OCI-LY3 (cell line): ENCODE data around the gene LRBA.

Experiments
- H2AFZ ChIP-seq: fragments of 200-600, 300-600 bp; shearing (Covaris generic); 2 replicates; pipeline ENCODE4 v1.6.0; 2014; ENCODE audit warnings: antibody characterized with exemption, low read depth, low read length
- H3K27ac ChIP-seq: fragments of 200-600, 300-600 bp; sonication (generic); 2 replicates; pipeline ENCODE4 v1.5.1; 2014; ENCODE audit warnings: mild to moderate bottlenecking, low read length, moderate library complexity, mixed read lengths
- H3K27me3 ChIP-seq: fragments of 200-600, 300-600 bp; sonication (generic); 2 replicates; pipeline ENCODE4 v1.6.1; 2014; ENCODE audit warnings: low read depth, low read length, mixed read lengths
- H3K36me3 ChIP-seq: fragments of 200-600, 300-600 bp; sonication (generic); replicated peaks from 2 replicates; pipeline ENCODE3; 2014; ENCODE audit warnings: low read depth, low read length, mixed read lengths
- H3K4me1 ChIP-seq: fragments of 300-600, 200-600 bp; sonication (generic); 2 replicates; pipeline ENCODE4 v1.6.1; 2014; ENCODE audit warnings: low read length, mixed read lengths
- H3K4me2 ChIP-seq: fragments of 200-600, 300-600 bp; sonication (generic); 2 replicates; pipeline ENCODE4 v1.6.1; 2014; ENCODE audit warnings: low read length, mixed read lengths
- H3K4me3 ChIP-seq: fragments of 300-600, 200-600 bp; sonication (generic); 2 replicates; pipeline ENCODE4 v1.5.1; 2014; ENCODE audit warnings: antibody characterized with exemption, mild to moderate bottlenecking, low read length, moderate library complexity
- H3K79me2 ChIP-seq: fragments of 300-600, 200-600 bp; shearing (Covaris generic); 2 replicates; pipeline ENCODE4 v1.6.1; 2014; ENCODE audit warnings: mild to moderate bottlenecking, low read length, mixed read lengths
- H3K9ac ChIP-seq: fragments of 300-600, 200-600 bp; shearing (Covaris generic); 2 replicates; pipeline ENCODE4 v1.6.0; 2014; ENCODE audit warnings: mild to moderate bottlenecking, low read length, moderate library complexity
- H3K9me3 ChIP-seq: fragments of 200-600, 300-600 bp; shearing (Covaris generic); 2 replicates; pipeline ENCODE4 v1.6.1; 2014; ENCODE audit warnings: low read length, mixed read lengths; ENCODE audit not compliant: insufficient read depth
- H4K20me1 ChIP-seq: fragments of 200-600, 300-600 bp; sonication (generic); 2 replicates; pipeline ENCODE4 v1.6.1; 2016; ENCODE audit warnings: low read length, mixed read lengths; ENCODE audit not compliant: insufficient read depth
- EZH2phosphoT487 ChIP-seq: fragments of 200-600 bp; shearing (Covaris generic); IDR thresholded peaks from 2 replicates; pipeline ENCODE4 v1.6.1; 2018; ENCODE audit warnings: antibody characterized with exemption, mixed run types, low read depth
- TF ChIP-seq, protein P1 (sequence below): fragments of 200-600, 300-600 bp; sonication (generic); IDR thresholded peaks from 2 replicates; pipeline ENCODE4 v1.5.1; 2014; ENCODE audit warnings: antibody characterized with exemption, low read length, low read depth

Gene LRBA

DNA sequence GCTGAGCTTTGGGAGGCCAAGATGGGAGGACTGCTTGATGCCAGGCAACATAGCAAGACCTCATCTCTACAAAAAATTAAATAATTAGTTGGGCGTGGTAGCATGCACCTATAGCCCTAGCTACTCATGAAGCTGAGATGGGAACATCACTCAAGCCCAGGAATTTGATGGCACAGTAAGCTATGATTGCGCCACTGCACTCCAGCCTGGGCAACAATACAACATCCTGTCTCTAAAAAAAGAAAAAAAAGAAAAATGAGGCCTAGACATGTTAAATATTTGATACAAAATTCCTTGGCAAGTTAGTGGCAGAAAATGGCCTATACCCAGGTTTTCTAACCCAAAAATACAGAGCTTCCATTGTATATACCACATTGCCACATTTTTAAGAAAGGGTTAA lies 521.2 kb downstream of the LRBA start:
- Histone ChIP-seq H3K9me3 (no peaks in the 10 kb centered on the region), H2AFZ (no peak overlapping the region), H3K9ac (no peak overlapping the region), H3K4me2 (no peak overlapping the region), H3K4me1 (no peaks in the 10 kb centered on the region), H4K20me1 (no peaks in the 10 kb centered on the region), H3K36me3 (no peaks in the 10 kb centered on the region), H3K4me3 (no peak overlapping the region), H3K27me3 (no peaks in the 10 kb centered on the region), H3K79me2 (no peaks in the 10 kb centered on the region), H3K27ac (no peak overlapping the region)
- no peak for TF ChIP-seq EZH2phosphoT487
- TF ChIP-seq, protein P1, sequence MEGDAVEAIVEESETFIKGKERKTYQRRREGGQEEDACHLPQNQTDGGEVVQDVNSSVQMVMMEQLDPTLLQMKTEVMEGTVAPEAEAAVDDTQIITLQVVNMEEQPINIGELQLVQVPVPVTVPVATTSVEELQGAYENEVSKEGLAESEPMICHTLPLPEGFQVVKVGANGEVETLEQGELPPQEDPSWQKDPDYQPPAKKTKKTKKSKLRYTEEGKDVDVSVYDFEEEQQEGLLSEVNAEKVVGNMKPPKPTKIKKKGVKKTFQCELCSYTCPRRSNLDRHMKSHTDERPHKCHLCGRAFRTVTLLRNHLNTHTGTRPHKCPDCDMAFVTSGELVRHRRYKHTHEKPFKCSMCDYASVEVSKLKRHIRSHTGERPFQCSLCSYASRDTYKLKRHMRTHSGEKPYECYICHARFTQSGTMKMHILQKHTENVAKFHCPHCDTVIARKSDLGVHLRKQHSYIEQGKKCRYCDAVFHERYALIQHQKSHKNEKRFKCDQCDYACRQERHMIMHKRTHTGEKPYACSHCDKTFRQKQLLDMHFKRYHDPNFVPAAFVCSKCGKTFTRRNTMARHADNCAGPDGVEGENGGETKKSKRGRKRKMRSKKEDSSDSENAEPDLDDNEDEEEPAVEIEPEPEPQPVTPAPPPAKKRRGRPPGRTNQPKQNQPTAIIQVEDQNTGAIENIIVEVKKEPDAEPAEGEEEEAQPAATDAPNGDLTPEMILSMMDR = no peak

DNA sequence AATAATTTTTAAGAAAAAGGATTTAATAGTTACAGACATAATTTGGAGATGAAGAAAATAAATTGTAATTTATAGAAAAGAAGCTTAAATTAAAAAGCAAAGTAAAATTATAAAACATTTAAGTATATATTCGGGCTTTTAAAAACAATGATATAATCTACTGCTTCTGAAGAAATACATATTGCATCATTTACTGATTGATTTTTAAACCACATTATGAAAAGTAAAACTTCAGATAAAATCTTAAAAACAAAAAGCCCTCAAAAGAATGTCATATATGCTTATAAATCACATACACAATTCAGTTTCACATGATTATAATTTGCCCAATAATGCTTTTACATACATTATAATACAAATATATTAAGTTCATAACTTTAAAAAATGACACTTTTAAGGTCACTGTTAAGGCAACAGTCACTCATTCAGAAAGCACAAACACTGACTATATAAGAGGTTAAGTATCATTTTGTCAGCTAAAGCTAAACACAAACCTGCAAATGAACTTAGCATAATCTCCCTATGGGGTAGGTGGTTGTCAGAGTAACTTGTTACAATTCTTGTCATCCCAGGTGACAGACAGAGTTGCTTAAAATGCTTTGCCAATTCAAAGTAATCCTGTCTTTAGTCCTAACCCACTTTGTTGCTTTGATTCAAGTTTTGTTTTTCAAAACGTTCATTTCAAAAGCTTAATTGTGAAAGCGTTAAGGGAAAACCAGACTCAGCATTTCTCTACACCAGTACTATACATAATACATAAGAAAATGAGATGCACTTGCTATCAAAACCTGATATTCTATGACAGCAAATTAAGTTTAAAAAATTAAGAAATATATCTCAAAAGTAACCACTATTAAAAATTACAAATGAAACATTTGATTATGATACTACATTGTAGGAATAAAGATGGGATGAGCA lies 523.7 kb downstream of the LRBA start:
- H3K9ac ChIP-seq = no peak overlapping the region
- no peak overlapping the region for H2AFZ ChIP-seq
- H4K20me1 ChIP-seq = no peaks in the 10 kb centered on the region
- TF ChIP-seq, protein P1 = no peak
- no peak for TF ChIP-seq EZH2phosphoT487
- no peak overlapping the region for H3K4me2 ChIP-seq
- H3K27ac ChIP-seq = no peak overlapping the region
- H3K36me3 ChIP-seq = no peaks in the 10 kb centered on the region
- no peak overlapping the region for H3K4me3 ChIP-seq
- H3K9me3 ChIP-seq = no peaks in the 10 kb centered on the region
- no peaks in the 10 kb centered on the region for H3K27me3 ChIP-seq
- no peaks in the 10 kb centered on the region for H3K79me2 ChIP-seq
- H3K4me1 ChIP-seq = no peaks in the 10 kb centered on the region

DNA sequence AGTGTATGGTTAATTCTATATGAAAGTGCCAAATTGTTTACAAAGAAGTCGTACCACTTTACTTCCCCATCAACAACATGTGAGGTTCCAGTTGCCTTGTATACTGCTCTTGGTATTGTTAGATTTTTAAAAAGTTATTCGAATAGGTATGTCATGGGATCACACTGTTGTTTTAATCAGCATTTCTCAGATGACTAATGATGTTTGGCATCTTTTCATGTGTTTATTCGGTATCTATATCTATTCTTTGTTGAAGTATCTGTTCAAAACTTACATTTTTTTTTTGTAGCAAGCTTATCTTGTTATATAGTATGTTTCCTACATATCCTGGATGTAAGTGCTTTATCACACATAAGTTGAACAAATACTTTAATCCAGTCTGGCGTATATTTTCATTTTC lies 532.5 kb downstream of the LRBA start:
- Histone ChIP-seq H3K9ac (no peak overlapping the region), H3K4me1 (no peaks in the 10 kb centered on the region), H4K20me1 (no peaks in the 10 kb centered on the region), H3K27ac (no peak overlapping the region), H3K4me2 (no peak overlapping the region), H3K36me3 (no peaks in the 10 kb centered on the region), H3K4me3 (no peak overlapping the region), H2AFZ (no peak overlapping the region), H3K27me3 (no peaks in the 10 kb centered on the region), H3K9me3 (no peaks in the 10 kb centered on the region), H3K79me2 (no peaks in the 10 kb centered on the region)
- TF ChIP-seq EZH2phosphoT487 = no peak
- TF ChIP-seq, protein P1 = no peak

DNA sequence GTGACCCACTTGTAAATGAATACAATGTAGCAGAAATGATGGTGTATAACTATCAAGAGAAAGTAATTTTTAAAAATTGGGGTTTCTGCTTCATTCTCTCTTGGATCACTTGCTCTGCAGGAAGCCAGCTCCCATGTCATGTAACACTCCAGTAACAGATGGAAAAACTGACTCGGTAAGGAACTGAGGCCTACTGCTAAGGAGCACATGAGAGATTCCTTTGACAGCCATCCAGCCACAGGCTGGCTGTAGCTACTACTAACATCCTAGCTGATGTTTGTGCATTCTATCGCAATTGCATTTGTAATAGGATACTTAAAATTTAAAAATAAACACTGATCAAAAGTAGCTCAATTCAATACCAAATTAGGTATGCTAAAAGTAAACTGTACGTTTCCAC lies 535.4 kb downstream of the LRBA start:
- H3K36me3 ChIP-seq = no peaks in the 10 kb centered on the region

More for the DNA sequence above, 535.4 kb downstream of the LRBA start:
- H3K4me1 ChIP-seq = peaks cover 7% of the 10 kb centered on the region
- no peaks in the 10 kb centered on the region for H3K79me2 ChIP-seq
- no peak overlapping the region for H3K4me3 ChIP-seq
- TF ChIP-seq, protein P1 = no peak
- TF ChIP-seq EZH2phosphoT487 = no peak
- no peak overlapping the region for H2AFZ ChIP-seq
- H3K4me2 ChIP-seq = no peak overlapping the region
- no peaks in the 10 kb centered on the region for H3K27me3 ChIP-seq
- H3K9ac ChIP-seq = no peak overlapping the region
- H4K20me1 ChIP-seq = no peaks in the 10 kb centered on the region
- no peak overlapping the region for H3K27ac ChIP-seq
- no peaks in the 10 kb centered on the region for H3K9me3 ChIP-seq
